SK-N-SH treated with all-trans-retinoic acid at 6 μM for 48 hours (cell line): ENCODE results near the gene KLF17.

Source experiments
- ATAC-seq: fragments of 200-7000 bp; cut with Tn5 transposase; 3 replicates; pipeline ENCODE4 v1.9.1; 2020; ENCODE audit warnings: mild to moderate bottlenecking, moderate library complexity
- ARNTL ChIP-seq: fragments of 450-650 bp; formaldehyde crosslinking; IDR thresholded peaks from 2 replicates; pipeline ENCODE4 v1.5.0; 2020; ENCODE audit warnings: low read depth, mild to moderate bottlenecking, moderate library complexity, borderline replicate concordance
- BACH2 ChIP-seq: fragments of 250-450 bp; sonication (Bioruptor Pico); IDR thresholded peaks from 2 replicates; pipeline ENCODE4 v1.9.0; 2021; ENCODE audit warnings: mild to moderate bottlenecking, borderline replicate concordance
- CREB5 ChIP-seq: fragments of 250-450 bp; sonication (Bioruptor Pico); IDR thresholded peaks from 2 replicates; pipeline ENCODE4 v1.5.1; 2020; ENCODE audit warnings: low read depth, mild to moderate bottlenecking, moderate library complexity
- CSDC2 ChIP-seq: fragments of 250-450 bp; sonication (Bioruptor Pico); IDR thresholded peaks from 2 replicates; pipeline ENCODE4 v1.5.0; 2020; ENCODE audit warnings: mild to moderate bottlenecking, moderate library complexity
- ESRRG ChIP-seq: fragments of 250-450 bp; sonication (Bioruptor Pico); IDR thresholded peaks from 2 replicates; pipeline ENCODE4 v1.6.1; 2021; ENCODE audit warnings: mild to moderate bottlenecking
- ISL1 ChIP-seq: fragments of 250-450 bp; sonication (Bioruptor Pico); IDR thresholded peaks from 2 replicates; pipeline ENCODE4 v2.1.2; 2022; ENCODE audit warnings: mild to moderate bottlenecking, moderate library complexity
- PATZ1 ChIP-seq: fragments of 250-450 bp; sonication (Bioruptor Pico); IDR thresholded peaks from 2 replicates; pipeline ENCODE4 v1.8.0; 2020; ENCODE audit warnings: mild to moderate bottlenecking, moderate library complexity, borderline replicate concordance
- POU6F1 ChIP-seq: fragments of 250-450 bp; sonication (Bioruptor Pico); IDR thresholded peaks from 2 replicates; pipeline ENCODE4 v1.8.0; 2021; ENCODE audit warnings: low read depth, mild to moderate bottlenecking, moderate library complexity, borderline replicate concordance
- PPARA ChIP-seq: fragments of 250-450 bp; sonication (Bioruptor Pico); IDR thresholded peaks from 2 replicates; pipeline ENCODE4 v1.5.0; 2020; ENCODE audit warnings: mild to moderate bottlenecking, borderline replicate concordance
- RARB ChIP-seq: fragments of 250-450 bp; sonication (Bioruptor Pico); IDR thresholded peaks from 2 replicates; pipeline ENCODE4 v1.8.0; 2021; ENCODE audit warnings: mild to moderate bottlenecking, moderate library complexity
- SNAI2 ChIP-seq: fragments of 250-450 bp; sonication (Bioruptor Pico); IDR thresholded peaks from 2 replicates; pipeline ENCODE4 v1.5.0; 2020; ENCODE audit warnings: mild to moderate bottlenecking, moderate library complexity
- TOX ChIP-seq: fragments of 250-450 bp; sonication (Bioruptor Pico); IDR thresholded peaks from 2 replicates; pipeline ENCODE4 v1.8.0; 2021; ENCODE audit warnings: mild to moderate bottlenecking, moderate library complexity, borderline replicate concordance
- TSHZ2 ChIP-seq: fragments of 250-450 bp; sonication (Bioruptor Pico); IDR thresholded peaks from 2 replicates; pipeline ENCODE4 v1.5.0; 2020; ENCODE audit warnings: mild to moderate bottlenecking, moderate library complexity
- ZFP30 ChIP-seq: fragments of 450-650 bp; formaldehyde crosslinking; IDR thresholded peaks from 2 replicates; pipeline ENCODE4 v1.5.0; 2022; ENCODE audit warnings: mild to moderate bottlenecking, moderate library complexity
- ZNF565 ChIP-seq: fragments of 450-650 bp; formaldehyde crosslinking; conservative IDR thresholded peaks from 2 replicates; pipeline ENCODE4 v1.5.0; 2020; ENCODE audit warnings: low read depth, mild to moderate bottlenecking, moderate library complexity
- ZNF70 ChIP-seq: fragments of 450-650 bp; formaldehyde crosslinking; IDR thresholded peaks from 2 replicates; pipeline ENCODE4 v1.5.0; 2020; ENCODE audit warnings: mild to moderate bottlenecking, moderate library complexity
- ZNF8 ChIP-seq: fragments of 450-650 bp; formaldehyde crosslinking; IDR thresholded peaks from 2 replicates; pipeline ENCODE4 v1.5.0; 2020; ENCODE audit warnings: mild to moderate bottlenecking, moderate library complexity

Gene KLF17

DNA sequence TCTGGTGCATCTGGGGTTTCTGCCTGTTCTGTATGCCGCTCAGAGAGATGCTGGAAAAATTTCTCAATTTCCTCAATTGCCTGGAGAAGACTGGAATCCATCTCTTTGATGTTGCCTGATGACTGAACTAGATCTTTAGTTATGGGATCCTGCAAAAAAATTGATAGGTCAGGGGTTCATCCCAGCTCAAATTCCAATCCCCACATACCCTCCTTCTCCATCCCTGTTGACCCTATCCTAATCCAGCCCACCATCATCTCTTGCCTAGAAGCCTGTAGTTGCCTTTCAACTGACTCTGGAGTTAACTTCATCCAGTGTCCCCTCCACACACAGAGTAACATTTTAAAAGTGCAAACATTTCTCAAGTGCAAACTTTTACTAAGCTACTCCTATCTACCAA, 22.9 kb downstream of the KLF17 start, which contains the start of gene KLF18:
Gene KLF18, minus strand, starts transcription at position 101 of the 400 bp plus-strand sequence. Its CDS starts 0 bp downstream, at position 101.
- TF ChIP-seq BACH2 (CRISPR knock-in tag) = no peak
- TF ChIP-seq ZNF70 (CRISPR knock-in tag) = no peak
- no peak for TF ChIP-seq PPARA (CRISPR knock-in tag)

DNA sequence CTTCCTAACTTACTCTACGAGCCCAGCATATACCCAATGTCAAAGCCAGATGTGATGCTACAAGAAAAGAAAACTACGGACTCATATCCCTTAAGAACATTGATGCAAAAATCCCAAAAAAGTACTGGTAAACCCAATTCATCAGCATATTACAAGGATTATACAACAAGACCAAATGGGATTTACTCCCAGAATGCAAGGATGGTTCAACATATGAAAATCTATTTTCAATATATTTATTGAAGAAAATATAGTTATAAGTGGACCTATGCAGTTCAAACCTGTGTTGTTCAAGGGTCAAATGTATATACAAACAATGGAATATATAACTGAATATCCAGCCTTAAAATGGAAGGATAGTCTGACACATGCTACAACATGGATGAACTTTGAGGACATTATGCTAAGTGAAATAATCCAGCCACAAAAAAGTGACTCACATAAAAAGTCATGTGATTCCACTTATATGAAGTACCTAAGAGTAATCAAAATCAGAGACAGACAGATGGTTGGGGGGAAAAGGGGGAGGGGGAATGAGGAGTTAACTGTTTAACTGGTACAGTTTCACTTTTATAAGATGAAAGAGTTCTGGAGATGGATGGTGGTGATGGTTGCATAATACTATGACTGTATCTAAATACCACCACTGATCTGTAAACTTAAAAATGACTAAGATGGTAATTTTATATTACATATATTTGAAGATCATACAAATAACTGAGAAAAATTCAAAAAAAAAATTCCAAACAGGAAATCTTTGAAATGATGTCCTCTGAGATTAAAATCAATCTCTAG, 26.5 kb downstream of the KLF17 start:
- no peak for ATAC-seq
- TF ChIP-seq ARNTL = no peak
- TF ChIP-seq CREB5 = no peak
- TF ChIP-seq SNAI2 (CRISPR knock-in tag) = no peak
- TF ChIP-seq CSDC2 (CRISPR knock-in tag) = no peak
- TF ChIP-seq TOX = no peak
- no peak for TF ChIP-seq ESRRG (CRISPR knock-in tag)

More for the DNA sequence above, 22.9 kb downstream of the KLF17 start, which contains the start of gene KLF18:
- no peak for ATAC-seq

DNA sequence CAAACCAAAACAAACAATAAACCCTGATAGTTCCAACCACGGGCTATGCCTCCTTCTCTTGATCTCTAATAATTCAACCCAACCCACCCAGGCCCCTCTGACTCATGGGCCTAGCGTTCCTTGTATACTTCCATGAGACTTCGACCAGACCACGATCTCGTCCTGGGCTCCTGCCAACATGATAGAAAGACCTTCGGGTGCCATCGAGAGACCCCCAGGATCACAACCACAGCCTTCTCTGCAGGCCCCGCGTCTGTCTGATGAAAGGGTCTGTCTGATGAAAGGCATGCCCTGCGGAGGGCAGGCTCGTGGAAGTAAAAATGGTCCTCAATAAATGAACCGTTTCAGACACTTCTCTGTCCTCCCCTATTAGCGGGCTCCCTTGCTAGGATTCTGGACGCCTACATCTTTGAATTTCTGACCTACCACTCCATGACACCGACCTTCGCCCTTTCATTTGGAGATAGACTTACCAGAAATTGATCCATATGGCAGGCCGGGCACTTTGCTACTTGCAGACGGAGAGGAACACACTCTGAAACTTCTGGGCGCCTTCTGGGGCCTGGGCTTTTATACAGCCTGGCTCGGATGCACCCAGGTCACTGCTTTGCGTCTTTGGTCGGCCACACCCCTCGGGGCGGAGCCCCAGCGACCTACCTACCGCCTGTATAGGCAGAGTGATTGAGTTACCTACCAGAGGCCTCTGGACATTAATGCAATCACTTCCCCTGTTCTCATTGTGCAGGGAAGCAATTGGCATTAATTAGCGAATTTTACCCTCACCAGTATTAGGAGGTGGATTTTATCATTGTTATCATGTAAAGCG, 28.1 kb downstream of the KLF17 start:
- no peak for TF ChIP-seq ISL1
- TF ChIP-seq CSDC2 (CRISPR knock-in tag) = no peak
- no peak for TF ChIP-seq ZNF565 (CRISPR knock-in tag)
- TF ChIP-seq TOX = no peak
- no peak for TF ChIP-seq ZFP30 (CRISPR knock-in tag)
- no peak for TF ChIP-seq PATZ1
- no peak for ATAC-seq

GRCh38 chr1:44147582-44147981, 29.0 kb downstream of the KLF17 start:
- no peak for ATAC-seq

More at GRCh38 chr1:44147582-44147981, 29.0 kb downstream of the KLF17 start:
- TF ChIP-seq RARB (no peak), TSHZ2 (CRISPR knock-in tag) (no peak), ZNF70 (CRISPR knock-in tag) (no peak), POU6F1 (CRISPR knock-in tag) (no peak), PATZ1 (no peak), CREB5 (no peak), ZNF8 (CRISPR knock-in tag) (no peak), ISL1 (no peak)
